ENCODE measurements around the gene MCTP2.

DNA sequence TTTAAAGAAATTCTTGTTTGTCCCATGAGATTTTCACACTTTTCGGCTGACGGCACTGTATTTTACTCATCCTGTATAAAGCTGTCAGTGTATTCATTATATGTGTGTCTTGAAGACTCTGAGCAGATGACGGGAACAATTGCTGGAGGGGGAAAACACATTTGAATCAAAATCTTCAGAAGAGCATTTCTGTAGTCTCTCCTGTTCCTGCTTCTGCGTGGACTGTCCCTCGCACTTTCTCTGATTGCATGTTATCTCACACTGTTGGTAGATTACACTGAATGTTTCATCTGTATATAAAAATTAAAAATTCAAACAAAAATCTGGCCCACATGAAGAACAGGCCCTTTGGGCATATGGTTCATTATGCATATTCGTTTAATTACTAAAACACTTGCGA lies 184.9 kb downstream of the MCTP2 start:
- TF ChIP-seq, protein P1, sequence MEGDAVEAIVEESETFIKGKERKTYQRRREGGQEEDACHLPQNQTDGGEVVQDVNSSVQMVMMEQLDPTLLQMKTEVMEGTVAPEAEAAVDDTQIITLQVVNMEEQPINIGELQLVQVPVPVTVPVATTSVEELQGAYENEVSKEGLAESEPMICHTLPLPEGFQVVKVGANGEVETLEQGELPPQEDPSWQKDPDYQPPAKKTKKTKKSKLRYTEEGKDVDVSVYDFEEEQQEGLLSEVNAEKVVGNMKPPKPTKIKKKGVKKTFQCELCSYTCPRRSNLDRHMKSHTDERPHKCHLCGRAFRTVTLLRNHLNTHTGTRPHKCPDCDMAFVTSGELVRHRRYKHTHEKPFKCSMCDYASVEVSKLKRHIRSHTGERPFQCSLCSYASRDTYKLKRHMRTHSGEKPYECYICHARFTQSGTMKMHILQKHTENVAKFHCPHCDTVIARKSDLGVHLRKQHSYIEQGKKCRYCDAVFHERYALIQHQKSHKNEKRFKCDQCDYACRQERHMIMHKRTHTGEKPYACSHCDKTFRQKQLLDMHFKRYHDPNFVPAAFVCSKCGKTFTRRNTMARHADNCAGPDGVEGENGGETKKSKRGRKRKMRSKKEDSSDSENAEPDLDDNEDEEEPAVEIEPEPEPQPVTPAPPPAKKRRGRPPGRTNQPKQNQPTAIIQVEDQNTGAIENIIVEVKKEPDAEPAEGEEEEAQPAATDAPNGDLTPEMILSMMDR (IDR thresholded peaks at IDR 0.05) = no peak
- TF ChIP-seq EZH2 (IDR thresholded peaks at IDR 0.05; ENCODE audit: borderline replicate concordance, insufficient read depth, low read depth, low read length, poor library complexity, severe bottlenecking) = no peak
